Measurements from ENCODE around the gene NLRP1. TPM values are rescaled to one million over a fixed set of nuclear protein-coding genes. Genes with fewer than 3 reads are reported as not detected.
A peak's percentile ranks its signal among the peaks of the same experiment; 100 is the strongest.

NLRP1 gene
- total and polyA plus RNA-seq, 2 donors (not counting 3 experiments of a cell fraction or from before 2014, with no cell fraction given) = 43.8 to 53.9 TPM

DNA sequence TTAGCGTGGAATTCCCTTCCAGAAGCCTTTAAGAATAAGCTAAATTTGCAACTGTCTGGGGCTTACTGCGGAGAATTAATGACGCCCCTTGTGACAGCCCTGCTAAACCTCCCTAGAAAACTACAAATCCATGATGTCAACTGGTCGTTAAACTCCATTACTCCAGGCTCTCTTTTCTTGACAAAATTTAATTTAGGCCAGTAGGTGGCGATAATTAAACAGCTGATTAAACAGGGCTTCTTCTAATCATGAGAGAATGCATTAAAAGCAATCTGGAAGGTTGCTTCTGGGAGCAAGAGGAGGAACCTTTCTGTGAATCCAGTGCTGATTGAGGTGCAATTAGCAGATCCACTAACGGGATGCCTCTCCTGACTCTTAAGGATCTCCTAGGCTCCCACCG is 8.1 kb upstream of the NLRP1 start:
- FAIRE-seq = peak; percentile 91
- no peak overlapping the region for H3K4me3 ChIP-seq (replicated peaks in 1 of 3; ENCODE audit: insufficient read depth in 1 of 3, low read depth in 1 of 3, low read length in 3 of 3)
- no peak overlapping the region for H3K9ac ChIP-seq (replicated peaks; ENCODE audit: extremely low read depth, insufficient read depth, low read length)
- intact Hi-C loops (cut with micrococcal nuclease) (loop anchor here (1.0 kb wide), 2 partner anchors 115 to 830 kb away; no protein-coding TSS in a partner anchor), dilution Hi-C loops (cut with MboI; ENCODE audit: extremely low pct_ligation_motif_present, low sequenced_read_pairs) (no loop called here)
- no TSS peak for BruUV-seq (replicated peaks)
- no peak overlapping the region for H2AFZ ChIP-seq (ENCODE audit: low read depth, low read length)
- POLR2A ChIA-PET = no interaction called here
- no peaks in the 10 kb centered on the region for H3K36me3 ChIP-seq (ENCODE audit: control insufficient read depth in 2 of 2, extremely low read depth in 1 of 2, insufficient read depth in 2 of 2, low read length in 2 of 2)
- H3K79me2 ChIP-seq (ENCODE audit: control insufficient read depth, insufficient read depth, low read length) = no peaks in the 10 kb centered on the region
- no peak overlapping the region for H3K27ac ChIP-seq (ENCODE audit: insufficient read depth, low read depth, low read length)
- no peaks in the 10 kb centered on the region for H3K4me1 ChIP-seq (ENCODE audit: control insufficient read depth, extremely low read depth, insufficient read depth, low read length)
- no peak for TF ChIP-seq FOS (IDR thresholded peaks at IDR 0.05; ENCODE audit: borderline replicate concordance, insufficient read depth, low read length)
- TF ChIP-seq, protein P1, sequence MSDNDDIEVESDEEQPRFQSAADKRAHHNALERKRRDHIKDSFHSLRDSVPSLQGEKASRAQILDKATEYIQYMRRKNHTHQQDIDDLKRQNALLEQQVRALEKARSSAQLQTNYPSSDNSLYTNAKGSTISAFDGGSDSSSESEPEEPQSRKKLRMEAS (IDR thresholded peaks at IDR 0.05; ENCODE audit: insufficient read depth, insufficient read length) = no peak
- TF ChIP-seq, protein P2, sequence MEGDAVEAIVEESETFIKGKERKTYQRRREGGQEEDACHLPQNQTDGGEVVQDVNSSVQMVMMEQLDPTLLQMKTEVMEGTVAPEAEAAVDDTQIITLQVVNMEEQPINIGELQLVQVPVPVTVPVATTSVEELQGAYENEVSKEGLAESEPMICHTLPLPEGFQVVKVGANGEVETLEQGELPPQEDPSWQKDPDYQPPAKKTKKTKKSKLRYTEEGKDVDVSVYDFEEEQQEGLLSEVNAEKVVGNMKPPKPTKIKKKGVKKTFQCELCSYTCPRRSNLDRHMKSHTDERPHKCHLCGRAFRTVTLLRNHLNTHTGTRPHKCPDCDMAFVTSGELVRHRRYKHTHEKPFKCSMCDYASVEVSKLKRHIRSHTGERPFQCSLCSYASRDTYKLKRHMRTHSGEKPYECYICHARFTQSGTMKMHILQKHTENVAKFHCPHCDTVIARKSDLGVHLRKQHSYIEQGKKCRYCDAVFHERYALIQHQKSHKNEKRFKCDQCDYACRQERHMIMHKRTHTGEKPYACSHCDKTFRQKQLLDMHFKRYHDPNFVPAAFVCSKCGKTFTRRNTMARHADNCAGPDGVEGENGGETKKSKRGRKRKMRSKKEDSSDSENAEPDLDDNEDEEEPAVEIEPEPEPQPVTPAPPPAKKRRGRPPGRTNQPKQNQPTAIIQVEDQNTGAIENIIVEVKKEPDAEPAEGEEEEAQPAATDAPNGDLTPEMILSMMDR (IDR thresholded peaks at IDR 0.05; ENCODE audit: extremely low read depth in 1 of 2, insufficient read depth in 1 of 2, low read depth in 1 of 2, low read length in 2 of 2) = peak; percentile 33 to 38
- peaks cover 0 to 5% of the 10 kb centered on the region in 2 experiments for H3K27me3 ChIP-seq (ENCODE audit: control insufficient read depth in 2 of 2, insufficient read depth in 2 of 2, low read length in 2 of 2)
- DNase-seq (ENCODE audit: low read depth, low spot score) = peak; percentile 55
- CTCF ChIA-PET = interaction anchor here (0.7 to 6.6 kb wide), 37 partner anchors 9 to 844 kb away, joined by 3 to 132 read pairs (median 4); partner anchors contain the start of gene AIPL1
- H3K9me1 ChIP-seq (replicated peaks; ENCODE audit: control insufficient read depth, extremely low read depth, insufficient read depth, low read length) = no peaks in the 10 kb centered on the region
- H3K4me2 ChIP-seq (ENCODE audit: insufficient read depth, low read length) = no peak overlapping the region
- H4K20me1 ChIP-seq (replicated peaks; ENCODE audit: control insufficient read depth, extremely low read depth, insufficient read depth, low read length) = no peaks in the 10 kb centered on the region
- H3K9me3 ChIP-seq (replicated peaks; ENCODE audit: control insufficient read depth, insufficient read depth, low read length) = no peaks in the 10 kb centered on the region

DNA sequence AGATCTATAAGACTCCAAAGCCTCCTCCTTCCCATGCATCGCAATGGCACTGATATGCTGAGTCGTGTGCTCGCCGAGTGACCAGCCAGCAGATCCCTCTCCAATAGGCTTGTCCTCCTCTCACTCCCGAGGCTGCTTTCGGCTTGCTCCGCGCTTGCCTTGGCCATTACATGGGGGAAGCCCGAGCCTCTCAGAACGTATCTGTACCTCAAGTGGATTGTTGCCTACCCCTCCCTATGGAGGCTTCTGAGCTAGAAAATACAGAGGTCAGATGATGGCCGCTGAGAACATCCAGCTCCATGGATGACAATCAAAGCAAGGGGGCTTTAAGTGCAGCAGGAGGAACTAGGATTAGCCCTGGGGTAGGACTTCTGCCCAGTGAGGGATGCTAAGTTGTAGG is 7.7 kb upstream of the NLRP1 start:
- Histone ChIP-seq H4K20me1 (replicated peaks; ENCODE audit: control insufficient read depth, extremely low read depth, insufficient read depth, low read length) (no peaks in the 10 kb centered on the region), H3K27ac (ENCODE audit: insufficient read depth, low read depth, low read length) (no peak overlapping the region), H3K9me1 (replicated peaks; ENCODE audit: control insufficient read depth, extremely low read depth, insufficient read depth, low read length) (no peaks in the 10 kb centered on the region), H3K4me2 (ENCODE audit: insufficient read depth, low read length) (no peak overlapping the region), H3K27me3 (ENCODE audit: control insufficient read depth in 2 of 2, insufficient read depth in 2 of 2, low read length in 2 of 2) (peaks cover 0 to 5% of the 10 kb centered on the region in 2 experiments), H3K4me1 (ENCODE audit: control insufficient read depth, extremely low read depth, insufficient read depth, low read length) (no peaks in the 10 kb centered on the region), H3K4me3 (replicated peaks in 1 of 3; ENCODE audit: insufficient read depth in 1 of 3, low read depth in 1 of 3, low read length in 3 of 3) (no peak overlapping the region), H3K9me3 (replicated peaks; ENCODE audit: control insufficient read depth, insufficient read depth, low read length) (no peaks in the 10 kb centered on the region), H3K79me2 (ENCODE audit: control insufficient read depth, insufficient read depth, low read length) (no peaks in the 10 kb centered on the region), H3K9ac (replicated peaks; ENCODE audit: extremely low read depth, insufficient read depth, low read length) (no peak overlapping the region), H3K36me3 (ENCODE audit: control insufficient read depth in 2 of 2, extremely low read depth in 1 of 2, insufficient read depth in 2 of 2, low read length in 2 of 2) (no peaks in the 10 kb centered on the region), H2AFZ (ENCODE audit: low read depth, low read length) (no peak overlapping the region)
- intact Hi-C loops (cut with micrococcal nuclease) = loop anchor here (1.0 kb wide), 2 partner anchors 115 to 830 kb away; no protein-coding TSS in a partner anchor
- FAIRE-seq (no peak), DNase-seq (ENCODE audit: low read depth, low spot score) (no peak)
- TF ChIP-seq, protein P1 (IDR thresholded peaks at IDR 0.05; ENCODE audit: insufficient read depth, insufficient read length) = no peak
- no peak for TF ChIP-seq MYC (IDR thresholded peaks at IDR 0.05; ENCODE audit: low read depth, low read length)
- TF ChIP-seq, protein P2 (IDR thresholded peaks at IDR 0.05; ENCODE audit: extremely low read depth in 1 of 2, insufficient read depth in 1 of 2, low read depth in 1 of 2, low read length in 2 of 2) = no peak
- dilution Hi-C loops (cut with MboI; ENCODE audit: extremely low pct_ligation_motif_present, low sequenced_read_pairs) = no loop called here
- no TSS peak for BruUV-seq (replicated peaks)
- CTCF ChIA-PET = interaction anchor here (0.7 to 6.6 kb wide), 32 partner anchors 9 to 844 kb away, joined by 3 to 132 read pairs (median 4); partner anchors contain the start of gene AIPL1
- POLR2A ChIA-PET = no interaction called here

Measured in endothelial cell of umbilical vein (primary cell).